Suppressor macrophage (primary cell): ENCODE measurements around the gene COG8.

ENCODE experiments used
- DNase-seq, 4 experiments: peaks; one replicate each; pipeline ENCODE4 v3.0.0-alpha.2; 2020 to 2022

COG8 gene

DNA sequence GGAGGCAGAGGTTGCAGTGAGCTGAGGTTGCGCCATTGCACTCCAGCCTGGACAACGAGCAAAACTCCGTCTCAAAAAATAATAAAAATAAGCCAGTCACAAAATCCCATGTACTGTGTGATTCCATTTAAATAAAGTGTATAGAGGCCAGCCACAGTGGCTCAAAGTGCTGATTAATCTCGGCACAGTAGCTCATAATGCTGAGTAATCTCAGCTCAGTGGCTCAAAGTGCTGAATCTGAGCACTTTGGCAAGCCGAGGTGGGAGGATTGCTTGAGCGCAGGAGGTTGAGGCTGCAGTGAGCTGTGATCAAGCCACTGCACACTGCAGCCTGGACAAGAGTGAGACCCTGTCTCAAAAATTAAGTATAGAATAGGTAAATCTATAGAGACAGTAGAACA lies 7.3 kb upstream of the COG8 start:
- peak in 2 of 4 experiments; percentile 23 to 29 for DNase-seq

- peak; percentile 23 to 76 (median 46) for DNase-seq
These were observed 6.6 kb upstream of the COG8 start for GRCh38 chr16:69345923-69346322.

- no peak for DNase-seq
These were observed 4.8 kb upstream of the COG8 start for GRCh38 chr16:69344171-69344570.

DNA sequence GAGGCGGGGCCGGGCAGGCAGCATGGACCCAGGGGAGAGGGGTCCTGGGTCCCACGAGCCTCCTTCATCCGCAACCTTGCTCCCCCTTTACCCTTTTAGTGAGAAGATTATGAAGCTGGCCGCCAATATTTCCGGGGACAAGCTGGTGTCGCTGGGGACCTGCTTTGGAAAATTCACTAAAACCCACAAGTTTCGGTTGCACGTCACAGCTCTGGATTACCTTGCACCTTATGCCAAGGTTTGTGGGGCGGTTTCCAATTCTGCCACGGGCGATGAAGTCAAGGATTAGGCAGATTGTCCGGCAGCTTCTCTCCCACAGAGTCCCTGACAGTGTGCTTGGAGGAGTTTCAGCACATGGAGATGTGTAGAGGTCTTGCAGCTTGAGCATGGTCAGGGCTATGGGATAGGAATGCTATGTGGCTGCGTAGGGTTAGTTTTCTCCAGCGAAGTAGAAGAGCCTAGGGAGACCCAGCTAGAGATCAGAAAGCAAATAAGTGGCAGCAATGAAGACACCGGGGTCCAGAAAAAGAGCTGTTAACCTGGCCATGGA lies 806 bp upstream of the COG8 start:
- DNase-seq, result no peak

DNA sequence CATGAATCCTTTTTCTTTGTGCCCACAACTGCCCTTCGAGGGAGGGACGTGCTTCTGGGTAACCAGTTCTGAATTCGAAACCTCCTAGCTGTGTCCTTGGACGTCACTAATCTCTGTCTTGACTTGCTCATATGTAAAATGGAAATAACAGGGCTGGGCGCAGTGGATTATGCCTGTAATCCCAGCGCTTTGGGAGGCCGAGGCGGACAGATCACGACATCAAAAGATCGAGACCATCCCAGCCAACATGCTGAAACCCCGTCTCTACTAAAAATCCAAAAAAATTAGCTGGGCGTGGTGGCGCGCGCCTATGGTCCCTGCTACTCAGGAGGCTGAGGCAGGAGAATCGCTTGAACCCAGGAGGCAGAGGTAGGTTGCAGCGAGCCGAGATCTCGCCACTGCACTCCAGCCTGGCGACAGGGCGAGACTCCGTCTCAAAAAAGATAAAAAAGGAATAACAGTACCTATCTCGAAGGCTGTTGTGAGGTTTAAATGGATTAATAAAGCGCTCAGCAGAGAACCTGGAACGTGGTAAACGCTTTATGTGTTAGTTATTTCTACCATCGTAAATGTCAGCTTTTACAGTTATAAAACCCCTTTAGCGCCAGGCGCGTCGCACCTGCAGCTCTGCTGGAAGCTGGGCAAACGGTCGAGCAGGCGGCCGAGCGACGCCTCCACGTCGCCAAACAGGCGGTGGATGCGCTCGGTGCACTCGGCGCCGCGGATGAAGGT lies 641 bp downstream of the COG8 start:
- DNase-seq, result no peak

DNA sequence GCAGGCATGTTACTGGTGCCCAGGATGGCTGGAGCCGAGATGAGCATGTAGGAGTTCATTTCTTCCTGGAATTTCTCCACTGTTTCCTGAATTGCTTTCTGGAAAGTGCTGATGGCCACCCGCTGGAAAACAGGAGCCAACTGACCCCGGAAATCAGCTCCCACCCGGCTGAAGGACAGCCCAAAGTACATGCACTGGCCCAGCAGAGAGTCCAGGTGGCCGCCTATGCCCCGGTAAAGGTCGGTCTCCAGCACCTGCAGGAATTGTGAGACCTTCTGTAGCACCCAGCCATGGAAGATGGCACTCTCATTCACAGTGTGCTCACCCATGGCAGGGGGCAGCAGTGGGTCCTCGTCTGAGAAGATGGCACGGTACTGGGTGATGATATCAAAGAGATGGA lies 4.7 kb downstream of the COG8 start:
- DNase-seq, result no peak

GRCh38 chr16:69330286-69331109 lies 8.9 kb downstream of the COG8 start, which contains the start of gene PDF:
TSS of gene PDF (minus strand) at chr16:69330588. CDS start at chr16:69330570, 18 bp downstream.
- DNase-seq, result peak; percentile 92 to 97 (median 96)

DNA sequence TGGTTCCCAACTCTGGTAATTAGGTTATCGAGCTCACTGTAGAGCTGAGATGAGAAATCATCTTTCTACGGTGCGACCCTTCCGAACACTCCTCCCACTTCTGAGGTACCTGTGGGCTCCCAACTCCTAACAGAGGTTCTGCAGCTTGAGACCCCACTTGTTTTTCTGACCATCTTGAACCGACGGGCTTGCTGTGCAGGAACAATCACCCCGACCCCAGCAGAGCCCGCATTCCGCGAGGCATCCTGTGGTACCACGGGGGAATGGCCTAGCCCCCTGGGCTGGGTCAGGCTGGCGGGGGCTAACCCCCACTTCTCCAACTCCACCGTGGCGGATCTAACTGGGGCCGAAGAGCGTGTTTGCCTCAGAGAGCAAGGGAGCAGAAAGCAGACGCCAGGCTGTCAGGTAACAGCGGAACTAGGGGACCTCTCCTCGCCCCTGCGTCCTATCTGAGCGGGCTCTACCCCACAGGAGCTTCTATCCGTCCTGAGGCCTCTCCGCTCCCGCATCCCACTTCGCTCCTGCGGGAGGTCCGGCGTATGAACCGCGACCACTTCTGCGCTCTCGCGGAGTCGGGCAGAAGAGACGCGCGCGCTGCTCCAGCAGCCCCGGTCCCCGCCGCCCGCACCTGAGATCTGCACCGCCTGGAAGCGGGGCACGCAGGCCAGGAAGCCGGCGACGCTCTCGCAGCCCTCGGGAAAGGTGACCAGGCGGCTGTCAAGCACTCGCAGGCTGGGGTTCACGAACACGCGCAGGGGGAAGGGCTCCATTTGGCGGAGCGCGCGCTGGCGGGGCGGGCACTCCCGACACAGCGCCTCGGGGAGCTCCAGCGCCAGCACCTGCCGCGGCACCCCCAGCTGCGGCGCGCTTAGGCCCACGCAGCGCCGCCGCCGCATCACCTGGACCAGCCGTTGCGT lies 9.7 kb downstream of the COG8 start:
- DNase-seq, result peak in 2 of 4 experiments; percentile 12 to 54

- no peak for DNase-seq
These were observed 10.5 kb downstream of the COG8 start for GRCh38 chr16:69328854-69329316.

- DNase-seq, result no peak
These were observed 11.6 kb downstream of the COG8 start for GRCh38 chr16:69327585-69328310.

- DNase-seq, result no peak
These were observed 13.0 kb downstream of the COG8 start for GRCh38 chr16:69326172-69326873.

DNA sequence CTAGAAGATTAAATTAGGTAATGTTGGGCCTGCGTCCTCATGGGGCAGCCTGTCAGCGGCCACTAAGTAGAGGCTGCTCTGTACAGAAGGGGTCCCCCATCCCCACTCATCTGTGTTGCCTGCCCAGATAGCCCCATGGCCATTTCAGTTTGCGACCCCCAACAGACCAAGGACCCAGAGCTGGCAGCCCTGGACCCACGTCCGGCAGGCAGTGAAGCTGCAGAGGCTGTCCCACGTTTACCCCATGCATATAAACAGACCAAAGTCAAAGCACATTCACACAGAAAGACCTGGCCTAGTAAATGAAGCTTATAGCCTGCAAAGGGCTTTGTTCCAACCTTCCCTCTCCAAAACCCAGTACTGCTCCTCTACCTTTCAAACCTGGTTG lies 13.6 kb downstream of the COG8 start:
- DNase-seq, result no peak

DNA sequence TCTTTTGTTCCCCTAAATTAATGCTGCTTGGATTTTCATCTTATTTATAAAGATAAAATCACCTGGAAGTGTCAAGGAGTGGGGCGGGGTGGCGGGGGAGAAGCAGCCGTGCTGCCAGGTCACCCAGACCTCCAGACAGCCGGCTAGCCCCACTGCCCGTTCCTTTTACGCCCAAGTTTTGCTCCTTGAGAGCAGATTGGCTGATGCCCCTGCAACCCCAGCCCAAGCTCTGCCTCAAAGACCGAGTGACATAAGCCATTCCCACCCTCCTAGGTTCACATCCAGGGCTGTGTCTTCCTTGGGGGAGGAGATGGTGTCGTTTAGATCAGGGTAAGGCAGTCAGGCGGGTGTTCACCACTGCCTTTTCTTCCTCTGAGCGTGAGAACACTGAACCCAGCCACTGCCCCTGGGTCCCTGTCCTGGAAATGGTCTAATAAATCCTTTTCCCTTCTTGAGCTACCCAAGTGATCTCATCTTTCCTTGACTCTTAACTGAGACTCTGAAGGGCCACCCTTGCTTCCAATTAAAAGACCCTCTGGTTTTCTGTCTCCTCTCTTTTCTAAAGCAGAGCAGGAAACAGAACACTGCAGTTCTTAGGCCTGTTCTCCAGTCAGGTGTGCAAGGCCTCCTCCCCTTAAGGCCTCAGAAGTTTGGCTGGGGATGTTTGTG lies 14.6 kb downstream of the COG8 start:
- no peak for DNase-seq

DNA sequence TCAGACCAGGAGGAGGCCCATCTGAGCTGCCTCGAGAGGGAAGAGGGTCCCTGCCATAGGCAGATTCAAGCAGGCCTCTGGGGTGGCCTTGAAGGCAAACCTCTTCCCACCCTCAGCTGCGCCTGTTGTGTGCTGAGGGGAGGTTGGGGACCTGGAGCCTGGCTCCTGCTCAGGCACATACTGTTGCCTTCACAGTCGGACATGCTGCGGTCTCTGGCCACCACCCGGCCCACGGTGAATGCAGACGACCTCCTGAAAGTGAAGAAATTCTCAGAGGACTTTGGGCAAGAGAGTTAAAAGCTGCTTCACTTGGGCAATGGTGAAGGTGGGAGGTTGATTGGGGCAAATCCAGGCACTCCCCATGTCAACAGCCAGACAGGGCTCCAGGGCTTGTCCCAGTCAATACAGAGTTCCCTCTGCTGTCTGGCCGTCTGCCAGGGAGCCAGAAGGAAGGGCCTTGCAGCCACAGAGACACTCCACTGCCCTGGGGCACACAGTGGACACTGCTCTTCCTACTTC lies 15.3 kb downstream of the COG8 start:
- DNase-seq, result peak; percentile 78 to 90 (median 88)

DNA sequence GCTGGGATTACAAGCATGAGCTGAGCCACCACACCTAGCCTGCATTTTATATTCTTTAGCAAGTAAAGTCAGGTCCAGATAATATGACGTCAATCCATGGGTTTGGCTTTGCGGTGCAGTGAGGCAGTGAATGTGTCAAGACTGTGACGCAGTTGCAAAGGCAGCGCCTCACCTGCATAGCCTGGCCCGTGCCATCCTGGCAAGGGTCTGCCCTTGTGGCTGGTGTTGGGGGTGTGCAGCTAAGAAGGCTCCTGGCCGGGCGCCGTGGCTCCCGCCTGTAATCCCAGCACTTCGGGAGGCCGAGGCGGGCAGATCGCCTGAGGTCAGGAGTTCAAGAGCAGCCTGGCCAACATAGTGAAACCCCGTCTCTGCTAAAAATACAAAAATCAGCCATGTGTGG lies 15.9 kb downstream of the COG8 start:
- no peak for DNase-seq

- no peak for DNase-seq
These were observed 17.0 kb downstream of the COG8 start for GRCh38 chr16:69322343-69322742.

DNA sequence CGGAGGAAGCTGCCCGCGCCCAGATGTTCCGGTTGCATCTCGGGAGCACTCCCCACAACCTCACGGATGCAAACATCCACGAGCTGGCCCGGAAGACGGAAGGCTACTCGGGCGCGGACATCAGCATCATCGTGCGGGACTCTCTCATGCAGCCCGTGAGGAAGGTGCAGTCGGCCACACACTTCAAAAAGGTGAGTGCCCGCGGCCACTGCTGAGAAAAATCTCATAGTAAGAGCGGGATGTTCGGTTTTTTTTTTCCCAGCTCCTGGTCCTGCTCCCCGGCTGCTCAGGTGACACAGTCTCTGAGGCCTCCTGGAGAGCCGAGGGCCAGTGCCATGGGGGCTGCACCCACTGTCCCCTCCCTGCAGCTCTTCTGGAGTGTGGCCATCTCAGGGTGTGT lies 18.3 kb downstream of the COG8 start:
- no peak for DNase-seq

DNA sequence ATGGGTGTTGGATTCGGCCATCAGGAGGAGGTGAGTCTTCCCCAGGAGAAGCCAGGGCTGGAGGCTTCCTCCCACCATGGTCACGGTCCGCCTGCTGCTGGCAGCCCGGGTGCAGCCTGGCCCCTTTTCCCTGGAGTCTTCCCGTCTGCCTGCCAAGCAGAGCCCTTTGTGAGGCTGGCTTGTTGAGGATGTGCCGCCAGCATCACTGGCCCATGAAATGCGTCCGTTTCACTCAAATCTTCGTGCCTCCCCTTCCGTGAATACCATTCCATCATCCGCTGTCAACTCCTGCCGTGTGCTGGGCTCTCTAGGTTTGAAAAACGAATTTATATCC lies 18.7 kb downstream of the COG8 start:
- no peak for DNase-seq

DNA sequence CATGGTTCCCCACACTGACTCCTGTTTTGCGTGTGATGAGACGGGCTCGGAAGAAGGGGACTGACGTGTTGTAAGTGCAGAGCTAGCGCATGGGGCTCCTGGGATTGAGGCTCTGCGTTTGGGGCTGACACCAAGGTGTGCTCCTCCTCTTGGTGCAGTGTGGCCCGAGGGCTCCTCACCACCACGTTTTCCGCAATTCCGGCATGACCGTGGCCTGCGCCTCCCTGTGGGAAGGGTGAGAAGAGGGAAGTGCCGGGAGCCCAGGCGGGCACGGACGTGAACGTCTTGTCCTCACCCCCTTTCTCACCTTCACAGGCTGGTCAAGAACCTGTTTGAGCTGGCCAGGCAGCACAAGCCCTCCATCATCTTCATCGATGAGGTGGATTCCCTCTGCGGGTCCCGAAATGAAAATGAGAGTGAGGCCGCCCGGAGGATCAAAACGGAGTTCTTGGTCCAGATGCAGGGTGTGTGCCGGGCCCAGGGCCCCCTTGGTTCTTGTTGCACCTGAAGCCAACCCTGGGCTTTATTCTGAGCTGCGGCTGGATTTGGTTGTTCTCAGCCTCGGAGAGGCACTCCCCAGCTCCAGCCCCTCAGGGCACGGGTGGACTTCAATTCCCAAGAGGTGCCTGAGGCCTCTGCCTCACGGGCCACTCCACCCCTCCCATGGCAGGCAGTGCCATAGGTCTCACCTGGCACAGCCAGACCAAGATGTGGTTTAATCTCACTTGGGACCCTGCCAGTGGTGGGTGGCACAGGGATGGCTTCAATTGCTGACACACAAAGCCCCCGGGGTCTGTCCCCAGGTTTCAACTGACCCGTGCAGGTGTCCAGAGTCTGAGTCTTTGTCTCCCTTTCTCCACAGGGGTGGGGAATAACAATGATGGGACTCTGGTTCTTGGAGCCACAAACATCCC lies 19.3 kb downstream of the COG8 start:
- no peak for DNase-seq
